ENCODE data around the gene GSTM5.
"Not testable (repeated sequence)": the region's sequence is repeated elsewhere in the genome, so short reads cannot be mapped to it uniquely, and the experiment has no call there.

DNA sequence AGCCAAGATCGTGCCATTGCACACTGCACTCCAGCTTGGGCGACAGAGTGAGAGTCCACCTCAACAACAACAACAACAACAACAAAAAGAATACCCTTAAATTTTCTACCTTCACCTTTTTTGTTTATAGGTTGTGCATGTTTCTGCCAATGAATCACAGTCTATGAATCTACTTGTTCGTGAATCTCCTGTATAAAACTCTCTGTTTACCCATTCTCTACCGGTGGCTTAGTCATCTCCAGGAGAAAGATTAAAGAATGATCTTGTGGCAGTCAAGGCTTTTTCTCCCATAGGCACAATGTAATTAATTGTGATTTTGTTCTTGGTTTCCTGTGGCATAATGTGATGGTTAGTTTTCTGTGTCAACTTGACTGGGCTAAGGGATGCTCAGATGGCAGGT, 14.2 kb upstream of the GSTM5 start:
- TF ChIP-seq, protein P1, sequence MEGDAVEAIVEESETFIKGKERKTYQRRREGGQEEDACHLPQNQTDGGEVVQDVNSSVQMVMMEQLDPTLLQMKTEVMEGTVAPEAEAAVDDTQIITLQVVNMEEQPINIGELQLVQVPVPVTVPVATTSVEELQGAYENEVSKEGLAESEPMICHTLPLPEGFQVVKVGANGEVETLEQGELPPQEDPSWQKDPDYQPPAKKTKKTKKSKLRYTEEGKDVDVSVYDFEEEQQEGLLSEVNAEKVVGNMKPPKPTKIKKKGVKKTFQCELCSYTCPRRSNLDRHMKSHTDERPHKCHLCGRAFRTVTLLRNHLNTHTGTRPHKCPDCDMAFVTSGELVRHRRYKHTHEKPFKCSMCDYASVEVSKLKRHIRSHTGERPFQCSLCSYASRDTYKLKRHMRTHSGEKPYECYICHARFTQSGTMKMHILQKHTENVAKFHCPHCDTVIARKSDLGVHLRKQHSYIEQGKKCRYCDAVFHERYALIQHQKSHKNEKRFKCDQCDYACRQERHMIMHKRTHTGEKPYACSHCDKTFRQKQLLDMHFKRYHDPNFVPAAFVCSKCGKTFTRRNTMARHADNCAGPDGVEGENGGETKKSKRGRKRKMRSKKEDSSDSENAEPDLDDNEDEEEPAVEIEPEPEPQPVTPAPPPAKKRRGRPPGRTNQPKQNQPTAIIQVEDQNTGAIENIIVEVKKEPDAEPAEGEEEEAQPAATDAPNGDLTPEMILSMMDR (IDR thresholded peaks at IDR 0.05) = not testable (repeated sequence)
- not testable (repeated sequence) for TF ChIP-seq POLR2A, POLR2AphosphoS5 (IDR thresholded peaks at IDR 0.05)

All from suprapubic skin (tissue), 4 donors.